Measurements from ENCODE around the gene RFX4.

GRCh38 chr12:106645074-106645421 lies 62.2 kb downstream of the RFX4 start:
- TF ChIP-seq EZH2 (IDR thresholded peaks at IDR 0.05; ENCODE audit: low read length) (no peak), CTCF (optimal IDR thresholded peaks at IDR 0.05 in 1 of 3, IDR thresholded peaks at IDR 0.05 in 1 of 3, conservative IDR thresholded peaks at IDR 0.05 in 1 of 3; ENCODE audit: extremely low read depth in 1 of 3, insufficient read depth in 2 of 3, low read length in 3 of 3) (no peak)

Data from keratinocyte (primary cell).